Nephron progenitor cell (in vitro differentiated cells): Measurements from ENCODE around the gene SEPTIN8.

ENCODE experiments used
- DNase-seq: peaks from one replicate; pipeline ENCODE4 v3.0.0; 2021
- H3K27ac Mint-ChIP-seq: 2 replicates; pipeline ENCODE4 v1.8.0; 2021; ENCODE audit warnings: mild to moderate bottlenecking, moderate library complexity, mixed read lengths
- H3K27me3 Mint-ChIP-seq: 2 replicates; pipeline ENCODE4 v1.8.0; 2021; ENCODE audit warnings: mild to moderate bottlenecking, low read depth, mixed read lengths; ENCODE audit not compliant: poor library complexity
- H3K36me3 Mint-ChIP-seq: 2 replicates; pipeline ENCODE4 v1.8.0; 2021; ENCODE audit warnings: low read depth, mixed read lengths
- H3K4me1 Mint-ChIP-seq: 2 replicates; pipeline ENCODE4 v1.8.0; 2021; ENCODE audit warnings: mixed read lengths
- H3K4me3 Mint-ChIP-seq: 2 replicates; pipeline ENCODE4 v1.8.0; 2021; ENCODE audit warnings: mild to moderate bottlenecking, moderate library complexity, mixed read lengths
- H3K9me3 Mint-ChIP-seq: 2 replicates; pipeline ENCODE4 v1.8.0; 2021; ENCODE audit warnings: mild to moderate bottlenecking, moderate library complexity, mixed read lengths
- TF ChIP-seq, protein P1 (sequence below): fragments of 200-600 bp; sonication (generic); IDR thresholded peaks from 2 replicates; pipeline ENCODE4 v1.5.0; 2021; ENCODE audit warnings: antibody characterized with exemption

SEPTIN8 gene

DNA sequence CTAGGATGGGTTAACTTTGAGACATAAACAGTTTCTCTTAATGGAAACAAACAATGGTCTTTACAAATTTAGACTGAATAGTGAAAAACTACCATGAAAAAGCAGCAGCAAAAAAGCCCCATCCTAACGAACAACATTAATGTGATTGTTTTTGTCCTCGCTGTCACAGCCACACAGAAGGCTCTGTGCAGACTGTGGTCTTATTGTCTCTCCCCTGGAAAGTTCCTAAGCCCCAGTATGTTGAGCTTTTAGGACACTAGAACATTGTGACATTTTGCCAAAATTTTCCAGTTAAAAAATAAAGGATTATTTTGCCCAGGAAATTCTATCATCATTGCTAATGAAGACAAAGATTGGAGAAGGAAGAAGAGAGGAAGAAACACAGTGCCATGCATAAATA lies 23.5 kb upstream of the SEPTIN8 start:
- H3K27ac Mint-ChIP-seq: no peak overlapping the region
- DNase-seq: no peak
- no peaks in the 10 kb centered on the region for H3K36me3 Mint-ChIP-seq
- H3K9me3 Mint-ChIP-seq: peaks cover 10% of the 10 kb centered on the region
- peaks cover 15% of the 10 kb centered on the region for H3K4me1 Mint-ChIP-seq
- no peak overlapping the region for H3K4me3 Mint-ChIP-seq
- H3K27me3 Mint-ChIP-seq: peaks cover 47% of the 10 kb centered on the region
- TF ChIP-seq, protein P1, sequence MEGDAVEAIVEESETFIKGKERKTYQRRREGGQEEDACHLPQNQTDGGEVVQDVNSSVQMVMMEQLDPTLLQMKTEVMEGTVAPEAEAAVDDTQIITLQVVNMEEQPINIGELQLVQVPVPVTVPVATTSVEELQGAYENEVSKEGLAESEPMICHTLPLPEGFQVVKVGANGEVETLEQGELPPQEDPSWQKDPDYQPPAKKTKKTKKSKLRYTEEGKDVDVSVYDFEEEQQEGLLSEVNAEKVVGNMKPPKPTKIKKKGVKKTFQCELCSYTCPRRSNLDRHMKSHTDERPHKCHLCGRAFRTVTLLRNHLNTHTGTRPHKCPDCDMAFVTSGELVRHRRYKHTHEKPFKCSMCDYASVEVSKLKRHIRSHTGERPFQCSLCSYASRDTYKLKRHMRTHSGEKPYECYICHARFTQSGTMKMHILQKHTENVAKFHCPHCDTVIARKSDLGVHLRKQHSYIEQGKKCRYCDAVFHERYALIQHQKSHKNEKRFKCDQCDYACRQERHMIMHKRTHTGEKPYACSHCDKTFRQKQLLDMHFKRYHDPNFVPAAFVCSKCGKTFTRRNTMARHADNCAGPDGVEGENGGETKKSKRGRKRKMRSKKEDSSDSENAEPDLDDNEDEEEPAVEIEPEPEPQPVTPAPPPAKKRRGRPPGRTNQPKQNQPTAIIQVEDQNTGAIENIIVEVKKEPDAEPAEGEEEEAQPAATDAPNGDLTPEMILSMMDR: no peak

DNA sequence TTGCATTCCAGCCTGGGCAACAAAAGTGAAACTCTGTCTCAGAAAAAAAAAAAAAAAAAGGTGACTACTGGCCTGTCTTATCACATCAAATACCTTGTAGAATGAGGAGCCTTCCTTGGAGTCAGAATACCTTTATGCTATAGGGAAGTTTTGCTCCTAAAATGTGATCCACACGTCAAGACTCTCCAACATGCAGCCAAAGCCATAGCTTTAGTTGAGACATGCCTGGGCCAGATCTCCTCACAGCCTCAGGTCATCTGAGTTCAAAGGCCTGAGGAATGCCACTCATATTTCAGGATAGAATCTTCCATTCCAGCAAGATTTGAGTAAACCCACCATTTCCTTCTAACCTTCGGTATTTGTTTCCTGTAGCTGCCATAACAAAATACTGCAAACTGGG lies 22.4 kb upstream of the SEPTIN8 start:
- peaks cover 54% of the 10 kb centered on the region for H3K27me3 Mint-ChIP-seq

DNA sequence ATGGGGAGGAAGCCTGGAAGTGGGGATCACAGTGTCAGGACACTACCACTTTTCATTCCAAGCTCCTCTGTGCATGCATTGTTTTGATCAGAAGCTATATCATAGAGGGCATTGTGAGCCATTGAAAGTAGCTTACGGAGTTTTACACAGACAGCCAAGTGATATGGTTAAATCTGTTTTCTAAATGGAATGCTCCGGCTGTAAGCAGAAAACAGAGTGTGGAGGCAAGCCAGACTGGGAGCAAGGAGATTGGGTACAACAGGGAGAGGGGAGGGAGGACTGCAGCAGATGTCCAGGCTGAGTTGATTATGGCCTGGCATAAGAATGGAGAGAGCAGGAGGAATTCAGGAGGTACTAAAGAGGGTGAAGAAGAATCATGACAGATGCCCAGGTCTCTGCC lies 20.6 kb upstream of the SEPTIN8 start:
- Mint-ChIP-seq H3K4me1 (peaks cover 15% of the 10 kb centered on the region), H3K4me3 (no peak overlapping the region), H3K9me3 (no peaks in the 10 kb centered on the region), H3K27ac (no peak overlapping the region), H3K27me3 (peaks cover 53% of the 10 kb centered on the region), H3K36me3 (no peaks in the 10 kb centered on the region)
- TF ChIP-seq, protein P1: no peak
- DNase-seq: no peak

More for the DNA sequence above, 22.4 kb upstream of the SEPTIN8 start:
- Mint-ChIP-seq H3K36me3 (no peaks in the 10 kb centered on the region), H3K4me1 (peaks cover 15% of the 10 kb centered on the region), H3K27ac (no peak overlapping the region), H3K4me3 (no peak overlapping the region), H3K9me3 (peaks cover 5% of the 10 kb centered on the region)
- TF ChIP-seq, protein P1: no peak
- DNase-seq: no peak

DNA sequence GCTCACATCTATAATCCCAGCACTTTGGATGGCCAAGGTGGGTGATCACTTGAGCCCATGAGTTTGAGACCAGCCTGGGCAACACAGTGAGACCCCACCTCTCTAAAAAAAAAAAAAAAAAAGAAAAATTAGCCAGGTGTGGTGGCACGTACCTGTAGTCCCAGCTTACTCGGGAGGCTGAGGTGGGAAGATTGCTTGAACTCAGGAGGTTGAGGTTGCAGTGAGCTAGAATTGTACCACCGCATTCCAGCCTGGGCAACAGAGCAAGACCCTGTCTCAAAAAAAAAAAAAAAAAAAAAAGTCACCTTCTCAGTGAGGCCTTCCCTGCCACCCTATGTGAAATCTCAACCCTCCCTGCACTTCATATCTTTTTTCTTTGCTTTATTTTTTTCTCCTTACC lies 14.0 kb upstream of the SEPTIN8 start:
- peaks cover 47% of the 10 kb centered on the region for H3K27me3 Mint-ChIP-seq
- H3K36me3 Mint-ChIP-seq: no peaks in the 10 kb centered on the region
- peaks cover 3% of the 10 kb centered on the region for H3K9me3 Mint-ChIP-seq
- no peak for DNase-seq
- peaks cover 9% of the 10 kb centered on the region for H3K4me1 Mint-ChIP-seq
- TF ChIP-seq, protein P1: no peak
- no peak overlapping the region for H3K4me3 Mint-ChIP-seq
- H3K27ac Mint-ChIP-seq: no peak overlapping the region

DNA sequence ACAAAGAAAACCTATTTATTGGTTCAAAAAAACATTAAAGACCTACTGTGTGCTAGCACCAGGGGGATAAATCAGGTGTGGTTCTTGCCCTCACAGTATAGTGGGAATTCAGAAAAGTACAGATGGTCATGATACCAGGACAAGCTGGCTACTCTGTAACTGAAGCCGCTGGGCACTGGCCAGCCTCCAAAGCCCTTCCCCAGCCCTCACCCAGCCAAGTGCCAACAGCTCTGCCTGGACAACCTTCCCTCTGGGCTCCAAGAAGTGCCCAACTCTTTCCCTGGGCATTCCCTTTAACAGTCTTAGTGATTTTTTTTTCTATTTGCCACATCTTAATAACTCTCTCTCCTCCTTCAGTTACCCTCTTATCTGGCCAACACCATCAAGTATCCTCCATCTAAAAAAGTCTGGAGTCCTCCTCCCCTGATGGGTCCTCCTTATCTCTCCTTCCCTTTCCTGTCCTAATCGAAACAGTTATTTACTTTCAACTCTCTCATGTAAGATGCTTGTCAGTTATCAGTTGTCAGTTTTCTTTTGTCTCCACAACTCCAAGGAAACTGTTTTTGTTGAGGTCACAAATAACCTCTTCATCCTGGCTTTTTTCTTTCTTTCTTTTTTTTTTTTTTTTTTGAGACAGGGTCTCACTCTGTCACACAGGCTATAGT lies 13.3 kb upstream of the SEPTIN8 start:
- H3K4me1 Mint-ChIP-seq: peaks cover 9% of the 10 kb centered on the region
- H3K27me3 Mint-ChIP-seq: peaks cover 49% of the 10 kb centered on the region

More for the DNA sequence above, 13.3 kb upstream of the SEPTIN8 start:
- peaks cover 4% of the 10 kb centered on the region for H3K9me3 Mint-ChIP-seq
- no peak for DNase-seq
- TF ChIP-seq, protein P1: no peak
- no peak overlapping the region for H3K27ac Mint-ChIP-seq
- no peaks in the 10 kb centered on the region for H3K36me3 Mint-ChIP-seq
- H3K4me3 Mint-ChIP-seq: no peak overlapping the region
